HG03108 (cell line): ENCODE measurements around the gene TRIM2.

Experiments
- ATAC-seq: cut with Tn5 transposase; IDR thresholded peaks from one replicate; pipeline ENCODE4 v1.9.1; 2021; ENCODE audit warnings: moderate library complexity; ENCODE audit not compliant: unreplicated experiment

Gene TRIM2

DNA sequence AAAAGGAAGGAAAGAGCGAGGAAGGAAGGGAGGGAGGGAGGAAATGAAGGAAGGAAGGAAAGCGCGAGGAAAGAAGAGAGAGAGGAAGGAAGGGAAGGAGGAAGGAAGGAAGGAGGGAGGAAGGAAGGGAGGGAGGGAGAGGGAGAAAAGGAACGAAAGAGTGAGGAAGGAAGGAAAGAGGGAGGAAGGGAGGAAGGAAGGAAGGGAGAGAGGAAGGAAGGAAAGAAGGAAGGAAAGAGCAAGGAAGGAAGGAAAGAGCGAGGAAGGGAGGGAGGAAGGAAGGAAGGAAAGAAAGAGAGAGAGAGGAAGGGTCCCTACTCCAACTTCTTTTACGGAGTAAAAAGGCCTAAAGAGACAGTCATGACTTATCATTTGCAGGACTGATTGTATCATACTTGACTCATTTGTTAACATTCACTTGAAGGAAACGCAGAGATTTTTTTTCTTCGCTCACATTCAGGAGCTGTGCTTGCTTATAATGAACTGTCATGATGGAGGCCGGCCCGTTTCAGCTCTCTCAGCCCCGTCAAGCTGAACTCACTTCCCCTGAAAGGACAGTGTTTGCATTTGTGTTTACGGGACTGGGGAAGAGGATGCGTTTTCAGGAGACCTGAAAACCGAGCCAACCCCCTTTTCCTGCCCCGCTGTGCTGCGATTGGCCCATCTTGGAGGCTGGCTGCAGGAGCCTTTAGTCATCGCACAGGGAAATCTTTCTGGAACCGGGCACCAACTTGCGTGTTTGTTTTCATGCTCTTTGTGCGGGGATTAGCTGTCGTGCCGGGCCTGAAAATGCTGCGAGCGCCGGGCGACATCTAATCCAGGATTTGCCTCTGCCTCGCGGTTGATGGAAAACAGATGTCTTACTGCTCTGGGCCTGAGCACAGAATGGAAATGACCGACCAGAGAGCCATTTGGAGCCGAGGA is 17.8 kb downstream of the TRIM2 start:
- ATAC-seq, result peak; percentile 19

DNA sequence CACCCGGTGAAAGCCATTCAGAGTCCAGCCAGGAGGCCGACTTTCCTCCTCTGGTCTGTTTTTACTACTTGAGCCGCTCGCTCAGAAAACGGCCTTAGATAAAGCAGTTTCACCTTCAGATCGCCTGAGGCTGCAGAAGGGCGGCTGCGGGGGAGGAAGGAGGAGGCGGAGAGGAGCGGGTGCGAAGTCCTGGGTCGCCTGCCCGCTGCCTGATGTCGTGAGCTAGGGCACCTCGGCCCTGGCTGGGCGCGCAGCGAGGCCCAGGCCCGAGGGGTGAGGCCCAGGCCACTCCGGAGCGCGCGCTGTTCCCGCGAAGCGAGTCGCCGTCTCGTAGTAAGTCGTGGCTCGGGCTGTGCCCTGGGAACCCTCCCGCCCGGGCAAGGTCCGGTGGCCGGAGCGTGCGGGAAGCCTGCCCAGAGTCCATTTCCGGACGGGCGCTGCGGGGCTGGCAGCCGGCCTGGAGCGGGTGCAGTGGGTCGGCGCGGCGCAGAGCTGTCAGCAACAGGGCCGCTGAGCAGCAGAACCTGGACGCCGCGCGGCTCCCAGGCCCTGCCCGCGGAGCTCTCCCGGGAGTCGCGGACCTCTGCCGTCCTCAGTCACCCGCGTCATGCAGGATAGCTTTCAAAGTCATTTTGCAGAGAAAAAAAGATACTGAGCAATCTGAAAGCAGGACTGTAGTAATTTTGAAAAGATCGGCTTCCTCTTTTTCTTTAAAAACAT is 18.6 kb downstream of the TRIM2 start:
- peak; percentile 50 for ATAC-seq

DNA sequence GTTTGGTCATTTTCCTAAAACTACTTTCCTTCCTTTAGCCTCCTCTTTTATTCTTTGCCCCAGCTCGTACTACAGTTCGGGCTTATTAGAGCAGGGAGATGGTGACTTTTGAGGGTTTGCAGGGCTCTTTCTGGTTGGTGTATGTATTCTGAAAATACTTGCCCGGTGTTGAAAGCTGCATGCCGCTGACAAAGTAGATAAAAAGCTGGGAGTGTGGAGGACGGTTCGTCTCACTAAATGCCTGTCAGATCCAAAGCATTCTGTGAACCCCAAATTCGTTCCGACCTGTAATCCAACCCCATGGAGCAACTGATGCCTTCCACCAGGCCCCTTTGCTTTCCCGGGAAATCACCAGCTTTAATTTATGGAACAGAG is 19.2 kb downstream of the TRIM2 start:
- ATAC-seq, result no peak

DNA sequence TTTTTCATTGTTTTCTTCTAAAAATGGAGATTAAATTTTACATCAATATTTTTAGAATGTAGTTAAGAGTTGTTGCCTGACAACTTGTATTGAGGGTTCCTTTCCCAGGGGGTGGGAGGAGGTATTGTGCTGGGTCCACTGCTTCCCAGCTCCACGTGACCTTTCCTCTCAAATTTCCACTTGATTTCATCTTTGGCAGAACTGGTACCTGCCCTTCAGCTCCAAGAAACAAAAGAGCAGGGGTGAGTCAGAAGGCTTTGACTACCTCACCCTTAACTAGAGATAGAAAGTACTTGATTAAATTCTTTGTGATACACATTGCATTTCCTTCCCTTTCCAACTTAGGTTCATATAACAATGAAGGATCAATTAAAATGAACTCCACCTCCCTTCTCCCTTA is 19.7 kb downstream of the TRIM2 start:
- ATAC-seq, result no peak

DNA sequence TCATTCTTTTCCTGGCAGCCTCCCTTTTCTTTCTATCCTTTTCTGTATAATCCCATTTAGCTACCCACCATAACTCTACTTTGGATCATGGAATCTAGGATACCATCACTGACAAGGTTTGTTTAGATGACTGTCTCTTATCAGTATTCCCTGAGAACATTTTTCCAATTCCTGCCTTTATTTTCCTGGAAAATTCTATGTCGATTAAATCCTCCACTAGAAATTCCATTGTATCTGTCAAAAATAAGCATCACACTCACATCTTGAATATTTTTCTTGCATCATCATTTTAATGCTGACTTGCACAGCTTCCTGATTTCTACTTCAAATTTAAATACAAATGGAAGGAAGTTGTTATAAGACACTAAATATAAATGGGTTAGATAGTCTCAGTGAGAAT is 20.2 kb downstream of the TRIM2 start:
- ATAC-seq, result no peak

DNA sequence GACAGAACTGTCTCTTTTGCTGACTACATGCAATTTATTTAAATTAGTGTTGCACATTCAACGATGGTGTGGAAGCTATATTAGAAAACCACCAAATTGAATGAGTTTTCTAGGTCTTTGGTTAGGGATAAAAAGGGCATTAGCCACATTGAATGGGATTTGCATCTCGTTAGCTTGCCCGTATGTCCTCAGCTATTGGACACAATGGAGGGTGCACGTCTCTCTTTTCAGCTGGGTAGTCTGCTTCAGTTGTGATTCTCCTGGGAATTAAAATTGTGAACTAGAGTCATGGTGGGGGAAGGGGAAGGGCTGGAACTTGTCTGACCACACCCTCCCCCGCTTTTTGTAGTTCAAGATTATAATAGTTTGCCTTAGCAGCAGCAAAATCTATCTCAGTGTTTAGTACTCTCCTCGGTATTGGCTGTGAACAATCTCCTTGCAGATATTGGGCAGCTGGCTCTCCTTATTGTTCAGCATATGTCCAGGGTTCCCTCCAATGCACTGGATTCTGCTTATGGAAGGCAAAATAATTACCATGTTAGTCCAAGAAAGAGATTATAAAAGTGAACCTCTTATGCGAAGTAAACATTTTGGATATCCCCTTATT is 23.3 kb downstream of the TRIM2 start:
- ATAC-seq, result no peak

DNA sequence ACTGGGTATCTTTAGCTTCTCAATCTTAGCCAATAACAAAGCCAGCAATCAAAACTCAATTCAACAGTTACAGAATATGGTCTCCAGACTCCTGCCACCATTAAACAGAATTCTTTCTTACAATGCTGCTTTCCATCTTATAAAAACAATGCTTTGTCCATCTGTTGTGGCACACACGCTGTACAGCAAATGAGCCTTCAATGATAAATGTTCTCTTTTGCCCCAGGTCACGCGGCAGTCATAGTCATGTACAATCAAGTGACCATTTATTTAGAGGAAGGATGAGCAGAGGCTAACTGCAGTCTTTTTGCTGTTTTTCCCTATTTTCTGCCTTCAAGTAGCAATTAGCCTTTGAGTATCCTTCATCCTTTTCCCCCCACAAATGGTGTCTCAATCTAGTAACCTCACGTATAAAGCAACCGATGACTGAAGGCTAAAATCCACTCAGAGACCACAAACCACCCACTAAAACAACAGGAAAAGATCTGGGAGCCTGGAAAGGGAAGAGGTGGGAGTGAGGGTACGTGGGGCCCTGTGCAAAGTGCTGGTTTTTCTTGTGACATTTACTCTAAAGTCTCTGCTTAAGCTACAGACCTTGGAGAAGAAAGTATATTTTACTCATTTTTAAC is 24.4 kb downstream of the TRIM2 start:
- ATAC-seq, result no peak

DNA sequence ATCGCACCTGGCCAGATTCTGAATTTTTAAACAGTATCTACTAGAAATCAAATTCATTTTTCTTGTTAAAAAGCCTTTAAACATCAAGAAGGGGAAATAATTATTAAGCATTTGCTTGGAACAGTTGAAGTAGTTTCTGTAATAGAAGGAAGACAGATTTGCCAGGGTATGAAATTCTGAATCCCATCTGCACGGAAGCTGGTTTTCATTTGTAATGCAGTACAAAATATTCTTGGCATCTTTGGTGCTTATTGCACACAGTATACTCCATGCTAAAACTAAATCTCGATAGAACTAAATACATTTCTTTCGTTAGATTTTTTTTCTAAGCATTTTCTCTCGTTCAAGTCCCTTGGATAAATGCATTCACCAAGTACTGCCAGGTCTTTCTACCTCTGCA is 25.3 kb downstream of the TRIM2 start:
- ATAC-seq, result no peak

DNA sequence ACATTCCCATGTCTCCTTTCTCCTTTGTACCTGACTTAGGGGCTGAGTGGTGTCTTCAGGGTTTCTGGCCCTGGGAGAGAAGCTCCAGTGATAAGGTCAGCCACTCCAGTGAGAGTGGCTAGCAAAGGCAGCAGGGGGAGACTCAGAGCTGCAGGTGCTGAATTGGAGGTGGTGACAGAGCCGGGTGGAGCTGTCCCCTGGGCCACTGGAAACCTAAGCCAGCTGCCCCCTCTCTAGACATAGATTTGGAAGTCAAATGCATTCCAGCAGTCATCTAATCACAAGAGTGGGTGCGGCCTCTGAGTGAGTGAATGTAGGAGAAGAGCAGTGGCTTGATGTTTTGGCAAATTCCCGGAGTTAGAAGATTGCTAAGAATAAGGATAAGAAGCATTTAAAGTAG is 28.5 kb downstream of the TRIM2 start:
- no peak for ATAC-seq

DNA sequence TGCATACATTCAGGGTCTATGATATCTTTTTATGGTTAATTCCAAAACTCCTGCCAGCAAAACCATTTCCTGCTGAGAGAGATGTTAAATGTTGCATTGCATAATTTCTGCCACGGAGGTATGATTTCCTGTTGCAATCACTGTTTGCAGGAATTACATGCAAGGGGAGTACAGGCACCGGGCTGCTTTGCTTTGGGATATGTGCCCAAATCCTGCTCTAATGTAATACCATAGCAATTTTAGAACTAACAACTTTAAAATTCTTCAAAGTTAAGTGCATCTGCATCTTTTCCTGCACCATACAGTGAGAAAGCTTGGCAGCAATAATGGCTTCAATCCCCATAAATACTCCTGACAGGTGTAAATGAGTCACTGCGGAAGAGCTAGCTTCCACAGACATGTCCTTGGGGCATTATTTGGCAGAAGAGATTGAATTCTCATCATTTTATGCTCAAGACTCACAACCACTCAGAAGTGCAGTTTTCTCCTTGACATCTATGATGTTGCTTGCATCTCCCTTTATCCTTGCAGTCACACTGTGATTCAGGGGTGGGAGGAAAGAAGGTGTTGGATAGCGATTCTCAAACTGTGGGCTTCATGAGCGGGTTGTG is 29.6 kb downstream of the TRIM2 start:
- ATAC-seq, result no peak

DNA sequence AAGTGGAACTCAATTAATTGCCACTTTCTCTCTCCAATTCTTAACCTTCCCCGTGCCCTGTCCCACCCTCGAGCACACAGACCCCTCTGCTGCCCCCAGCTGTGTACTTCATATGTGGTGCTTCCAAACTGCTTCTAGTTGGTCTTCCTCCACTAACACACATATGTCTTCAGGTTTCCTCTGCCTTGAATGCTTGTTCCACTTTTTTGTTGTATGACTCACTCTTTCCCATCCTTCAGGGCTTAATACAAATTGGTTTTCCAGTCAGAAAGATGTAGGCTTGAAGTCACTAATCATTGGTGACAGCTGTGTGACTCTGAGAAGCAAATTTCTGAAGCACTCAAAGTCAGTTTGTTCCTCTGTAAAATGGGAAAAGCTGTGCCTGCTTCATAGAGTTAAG is 30.6 kb downstream of the TRIM2 start:
- no peak for ATAC-seq

DNA sequence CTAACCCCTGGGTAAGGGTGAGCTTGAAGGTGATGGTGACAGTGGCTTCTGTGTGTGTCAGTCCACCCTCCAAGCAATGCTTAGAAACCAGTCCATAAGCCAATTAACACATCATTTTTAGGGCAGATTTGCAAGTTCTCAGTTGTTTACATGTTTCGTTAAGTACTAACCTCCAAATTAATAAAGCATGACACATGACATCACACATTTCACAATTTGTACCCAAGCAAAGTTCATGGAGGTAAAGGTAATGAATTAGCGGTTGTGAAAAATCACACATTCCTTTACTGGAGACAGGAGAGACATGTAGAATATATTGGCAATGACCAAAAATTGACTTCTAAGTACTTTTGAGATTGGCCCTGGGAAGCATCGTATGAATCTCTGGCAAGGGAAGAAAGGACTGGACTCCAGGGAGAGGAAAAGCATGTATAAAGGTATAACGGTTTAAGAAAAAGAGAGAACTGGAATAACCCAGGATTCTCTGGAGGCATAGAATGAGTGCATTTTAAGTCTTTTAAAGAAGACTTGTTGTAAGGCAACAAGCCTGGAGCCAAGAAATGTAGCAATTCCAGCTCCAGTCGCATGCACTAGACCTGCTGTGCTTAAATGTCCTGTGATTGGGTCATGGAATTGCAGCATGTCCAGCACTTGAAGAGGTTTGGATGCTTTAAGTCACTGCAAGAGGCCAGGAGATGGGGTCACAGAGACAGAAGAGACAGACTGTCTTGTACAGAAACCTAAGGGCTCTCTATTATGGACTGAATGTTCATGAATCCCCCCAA is 34.1 kb downstream of the TRIM2 start:
- no peak for ATAC-seq

DNA sequence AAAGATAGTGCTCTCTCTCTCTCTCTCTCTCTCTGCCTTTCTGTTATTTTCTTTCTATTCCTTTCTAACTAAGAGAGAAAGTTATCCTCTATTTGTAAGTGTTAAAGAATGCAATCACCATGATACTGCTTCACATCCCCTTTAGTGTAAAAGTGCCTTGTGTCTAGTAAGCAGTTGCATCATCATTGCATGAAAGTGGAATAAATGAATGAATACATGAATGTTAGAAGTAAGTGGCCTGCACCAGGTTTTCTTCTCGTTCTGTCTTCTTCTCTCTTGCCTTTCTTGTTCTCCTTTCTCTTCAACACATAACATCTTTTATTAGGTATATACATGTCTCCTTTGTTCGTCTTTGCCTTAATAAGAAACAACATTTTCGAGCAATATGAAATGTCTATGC is 35.2 kb downstream of the TRIM2 start:
- ATAC-seq, result no peak

DNA sequence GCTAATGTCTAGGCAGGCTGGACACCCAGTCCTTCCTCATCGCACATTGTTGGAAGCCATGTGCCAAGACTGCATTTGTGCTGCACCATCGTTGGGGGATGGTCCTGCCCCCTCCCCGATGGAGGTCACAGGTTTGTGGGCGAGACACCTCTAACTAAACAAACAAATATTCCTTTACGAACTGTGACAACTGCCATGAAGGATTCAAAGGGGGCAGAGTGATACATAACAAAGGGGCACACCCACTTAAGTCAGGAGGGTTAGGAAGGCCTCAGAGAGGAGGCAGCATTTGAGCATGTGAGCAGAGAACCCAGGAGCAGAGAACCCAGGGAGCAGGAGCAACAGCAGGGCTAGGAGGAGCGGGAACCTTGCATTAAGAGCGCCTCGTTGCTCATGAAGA is 37.1 kb downstream of the TRIM2 start:
- no peak for ATAC-seq

DNA sequence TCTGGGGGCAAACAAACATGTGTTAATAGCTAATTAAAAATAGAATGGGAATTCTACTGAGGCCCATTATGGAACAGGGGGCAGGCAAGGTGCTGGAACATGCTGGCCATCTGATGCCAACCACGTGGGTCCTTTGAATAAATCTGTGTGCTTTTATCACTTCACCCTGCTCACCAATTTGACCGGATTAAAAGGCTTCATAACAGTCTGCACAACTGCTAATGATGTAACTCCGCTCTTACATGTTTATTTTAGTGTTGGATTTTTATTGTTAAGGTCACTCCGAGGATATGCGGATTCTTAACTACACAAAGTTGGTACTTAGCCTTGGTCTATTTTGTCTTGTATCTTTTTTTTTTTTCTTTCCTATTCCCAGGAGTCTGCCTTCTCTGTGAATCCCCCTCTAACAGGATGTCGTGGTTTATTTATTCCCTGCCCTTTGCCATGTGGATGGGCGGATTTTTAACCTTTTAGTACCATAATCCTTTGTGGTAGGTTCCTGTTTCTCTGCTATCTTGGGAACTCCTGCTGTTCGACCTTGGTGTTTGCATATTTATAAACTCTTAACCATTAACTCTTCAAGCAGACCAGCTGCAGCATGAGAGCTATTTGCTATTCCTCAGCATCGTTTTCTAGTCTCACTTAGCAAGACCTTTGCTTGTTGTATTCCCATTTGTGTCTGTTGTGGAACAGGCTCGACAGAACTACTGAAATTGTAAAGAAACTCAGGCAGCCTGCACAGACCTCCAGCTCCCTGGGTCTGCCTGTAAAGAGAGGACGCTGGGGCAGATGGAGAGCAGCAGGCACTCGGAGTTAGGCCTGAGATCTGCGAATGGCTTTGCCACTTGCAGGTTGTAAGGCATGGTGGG is 38.0 kb downstream of the TRIM2 start:
- no peak for ATAC-seq

DNA sequence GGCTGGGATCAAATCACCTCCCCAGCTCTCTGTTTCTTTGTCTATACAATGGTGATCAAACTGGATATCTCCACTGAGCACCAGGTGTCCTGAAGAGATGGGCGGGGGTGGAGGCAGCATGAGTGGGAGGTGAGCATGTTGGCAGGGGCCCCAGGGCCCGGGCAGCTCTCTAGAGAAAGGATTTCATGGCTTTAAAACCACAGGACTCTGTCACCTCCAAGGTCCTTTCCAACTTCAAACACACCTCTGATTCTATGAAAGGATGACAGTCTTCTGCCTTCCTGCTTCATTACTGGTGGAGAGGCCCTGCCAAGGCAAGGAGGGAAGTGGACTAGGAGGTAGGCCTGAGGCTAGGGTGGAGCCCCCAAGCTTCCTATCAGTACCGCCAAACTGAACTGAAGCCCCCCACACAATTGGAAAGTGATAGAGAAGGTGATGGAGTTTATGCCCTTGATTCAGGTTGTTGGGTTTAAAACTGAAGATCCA is 38.6 kb downstream of the TRIM2 start:
- no peak for ATAC-seq

DNA sequence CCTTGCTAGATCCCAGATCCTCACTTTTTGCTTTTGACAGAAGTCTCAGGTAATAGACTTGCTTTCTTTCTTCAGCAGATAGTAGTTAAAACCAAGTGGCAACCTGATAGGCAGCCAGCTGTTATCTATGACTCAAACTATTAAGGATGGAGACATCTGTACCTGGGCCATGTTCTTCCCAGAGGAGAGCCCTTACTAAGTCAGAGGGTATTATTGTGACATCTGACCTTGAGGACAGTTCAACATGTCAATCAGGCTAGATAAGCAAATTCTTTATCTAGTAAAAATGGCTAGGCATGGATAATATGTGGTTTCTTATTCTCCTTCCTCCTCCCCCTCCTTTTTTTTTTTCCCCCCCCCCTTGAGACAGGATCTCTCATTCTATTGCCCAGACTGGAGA is 39.2 kb downstream of the TRIM2 start:
- ATAC-seq, result no peak

DNA sequence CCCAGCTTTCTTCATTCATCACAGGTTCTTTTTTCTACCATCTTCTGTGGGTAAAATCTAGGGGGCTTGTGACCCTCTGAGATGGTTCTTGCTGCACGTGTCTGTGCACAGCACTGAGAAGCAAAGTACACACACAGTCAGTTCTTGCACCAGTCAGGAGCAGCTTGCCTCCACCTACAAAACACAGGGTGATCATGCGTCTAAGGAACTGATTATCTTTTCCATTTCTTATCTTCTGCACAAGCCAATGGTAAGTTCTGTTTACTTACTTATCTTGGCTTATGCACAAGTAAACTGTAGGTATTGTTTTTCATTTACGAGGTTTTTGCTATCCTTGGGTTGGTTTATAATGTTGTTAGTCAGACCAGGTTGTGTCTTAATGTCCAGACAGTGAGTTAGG is 40.7 kb downstream of the TRIM2 start:
- ATAC-seq, result no peak

DNA sequence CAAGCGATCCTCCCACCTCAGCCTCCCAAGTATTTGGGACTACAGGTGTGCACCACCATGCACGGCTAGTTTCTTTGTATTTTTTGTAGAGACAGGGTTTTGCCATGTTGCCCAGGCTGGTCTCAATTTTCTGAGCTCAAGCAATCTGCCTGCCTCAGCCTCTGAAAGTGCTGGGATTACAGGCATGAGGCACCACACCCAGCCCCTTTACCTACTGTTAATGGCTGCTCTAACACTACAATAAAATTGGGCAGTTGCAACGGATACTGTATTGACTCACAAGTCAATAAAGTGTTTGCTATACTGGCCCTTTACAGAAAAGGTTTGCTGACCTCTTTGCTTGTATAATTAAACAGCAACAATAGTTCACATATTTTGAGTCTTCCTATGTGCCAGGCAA is 41.5 kb downstream of the TRIM2 start:
- no peak for ATAC-seq
